Spleen (tissue), 11 donors: ENCODE measurements around the gene PALLD. TPM values are rescaled to one million over a fixed set of nuclear protein-coding genes. Genes with fewer than 3 reads are reported as not detected.

Source experiments
- DNase-seq: peaks from one replicate; pipeline ENCODE4 v3.0.0-alpha.2; 2020
- H3K27ac ChIP-seq, 8 donors: fragments of 200-600 bp; sonication (generic) in 7 of 8; 1 replicate in 4 of 8; 2 replicates in 4 of 8; pipeline versions ENCODE4 v1.5.0 to v1.8.0; 2016 to 2021; ENCODE audit warnings: inconsistent platforms in 4 of 8, mild to moderate bottlenecking in 4 of 8, moderate library complexity in 1 of 8
- H3K27me3 ChIP-seq, 7 donors: fragments of 200-600 bp; sonication (generic) in 6 of 7; replicated peaks in 1 of 7; 1 replicate in 4 of 7; 2 replicates in 3 of 7; pipeline versions ENCODE4 v1.5.0 to v1.8.0; 2016 to 2021; ENCODE audit warnings: inconsistent platforms in 3 of 7, mild to moderate bottlenecking in 1 of 7
- H3K36me3 ChIP-seq, 6 donors: fragments of 200-600 bp; sonication (generic) in 5 of 6; 1 replicate in 4 of 6; 2 replicates in 2 of 6; pipeline versions ENCODE4 v1.5.0 to v1.8.0; 2016 to 2021; ENCODE audit warnings: inconsistent platforms in 2 of 6
- H3K4me1 ChIP-seq, 6 donors: fragments of 200-600 bp; sonication (generic) in 5 of 6; 1 replicate in 3 of 6; 2 replicates in 3 of 6; pipeline versions ENCODE4 v1.5.0 to v1.8.0; 2016 to 2021; ENCODE audit warnings: inconsistent platforms in 3 of 6
- H3K4me3 ChIP-seq, 8 donors: fragments of 200-600 bp; sonication (generic) in 7 of 8; 1 replicate in 4 of 8; 2 replicates in 4 of 8; pipeline versions ENCODE4 v1.5.0 to v1.8.0; 2016 to 2021; ENCODE audit warnings: inconsistent platforms in 4 of 8, mild to moderate bottlenecking in 4 of 8, moderate library complexity in 2 of 8
- H3K9me3 ChIP-seq, 8 donors: fragments of 200-600 bp; sonication (generic) in 7 of 8; 1 replicate in 4 of 8; 2 replicates in 4 of 8; pipeline versions ENCODE4 v1.5.0 to v1.8.0; 2016 to 2021; ENCODE audit warnings: inconsistent platforms in 4 of 8
- POLR2A ChIP-seq, 3 donors: fragments of 450-650 bp; IDR thresholded peaks; one replicate each; pipeline ENCODE4 v1.5.1; 2017; ENCODE audit warnings: antibody characterized with exemption in 3 of 3, mild to moderate bottlenecking in 1 of 3
- POLR2AphosphoS5 ChIP-seq, 3 donors: sonication (generic); formaldehyde crosslinking; IDR thresholded peaks; one replicate each; pipeline ENCODE4 v1.5.1; 2017; ENCODE audit warnings: antibody characterized with exemption in 3 of 3
- WGBS, 5 donors: extraction: QIAGEN DNeasy Blood & Tissue Kit in 3 of 5; methylation state at CpG; one replicate each; pipeline versions ENCODE4 v1.1.5 to v1.1.7; 2013 to 2018; 5-methylcytosine and 5-hydroxymethylcytosine counted together
- intact Hi-C: fragments of 100-400 bp; cut with DNase I; formaldehyde crosslinking; loops from one replicate; pipeline ENCODE4 v1.15.0; 2023; ENCODE audit warnings: low total_unique reads
- polyA plus RNA-seq, 3 donors: library from polyadenylated mRNA; stranded (reverse); fragments of 200-250 nt; gene quantifications; one replicate each; pipeline ENCODE4 v1.2.1, GENCODE V29; 2013
- total RNA-seq, 7 donors: library from RNA; depleted of rRNA in 3 of 7; stranded (reverse); fragments of >200 nt in 3 of 7; fragmentation: NEBNext Ultra II Directional in 4 of 7; extraction: Animal tissue kit (Norgen Biotek cat#: 25700) in 4 of 7; gene quantifications; one replicate each; pipeline versions ENCODE4 v1.1.0 to v1.2.1, GENCODE V29; 2016 to 2021
- TF ChIP-seq, protein P1 (sequence below), 11 experiments: fragments of 200-600 bp in 7 of 11; fragments of 450-650 bp in 4 of 11; sonication (generic) in 4 of 11; IDR thresholded peaks in 8 of 11; conservative IDR thresholded peaks in 3 of 11; 1 replicate in 7 of 11; 2 replicates in 4 of 11; pipeline versions ENCODE4 v1.4.0 to v1.8.0; 2016 to 2021; ENCODE audit warnings: antibody characterized with exemption in 11 of 11, inconsistent platforms in 4 of 11, mild to moderate bottlenecking in 1 of 11
- donor health status: healthy with polysubstance abuse.
- donor health status: DM: no; HTN: no; CAD: no; lungs with moderate emphysema.
- donor health status: DM: no; HTN: no; CAD: no.
- donor health status: Bipolar disorder and iron deficiency.
- donor health status: healthy.
- donor health status: DM: no; HTN: no; CAD: no.
- donor health status: DM: yes; HTN: yes; CAD: no.

PALLD gene
- total and polyA plus RNA-seq, 10 donors, result 24.3 to 228 (median 142) TPM

GRCh38 chr4:168719725-168720124, 222.9 kb downstream of the PALLD start:
- Histone ChIP-seq H3K27ac (no peak overlapping the region), H3K36me3 (no peaks in the 10 kb centered on the region), H3K4me1 (peaks cover 4 to 31% (median 14%) of the 10 kb centered on the region in 6 donors), H3K9me3 (no peaks in the 10 kb centered on the region), H3K4me3 (no peak overlapping the region), H3K27me3 (no peaks in the 10 kb centered on the region)
- intact Hi-C loops, result loop anchor here (10.0 kb wide), 1 partner anchor 195 kb away; no protein-coding TSS in a partner anchor
- WGBS, 5 donors, result 94 to 100% (median 94%) methylated on average over 1 of the region's 1 CpG
- TF ChIP-seq, protein P1, sequence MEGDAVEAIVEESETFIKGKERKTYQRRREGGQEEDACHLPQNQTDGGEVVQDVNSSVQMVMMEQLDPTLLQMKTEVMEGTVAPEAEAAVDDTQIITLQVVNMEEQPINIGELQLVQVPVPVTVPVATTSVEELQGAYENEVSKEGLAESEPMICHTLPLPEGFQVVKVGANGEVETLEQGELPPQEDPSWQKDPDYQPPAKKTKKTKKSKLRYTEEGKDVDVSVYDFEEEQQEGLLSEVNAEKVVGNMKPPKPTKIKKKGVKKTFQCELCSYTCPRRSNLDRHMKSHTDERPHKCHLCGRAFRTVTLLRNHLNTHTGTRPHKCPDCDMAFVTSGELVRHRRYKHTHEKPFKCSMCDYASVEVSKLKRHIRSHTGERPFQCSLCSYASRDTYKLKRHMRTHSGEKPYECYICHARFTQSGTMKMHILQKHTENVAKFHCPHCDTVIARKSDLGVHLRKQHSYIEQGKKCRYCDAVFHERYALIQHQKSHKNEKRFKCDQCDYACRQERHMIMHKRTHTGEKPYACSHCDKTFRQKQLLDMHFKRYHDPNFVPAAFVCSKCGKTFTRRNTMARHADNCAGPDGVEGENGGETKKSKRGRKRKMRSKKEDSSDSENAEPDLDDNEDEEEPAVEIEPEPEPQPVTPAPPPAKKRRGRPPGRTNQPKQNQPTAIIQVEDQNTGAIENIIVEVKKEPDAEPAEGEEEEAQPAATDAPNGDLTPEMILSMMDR (IDR thresholded peaks at IDR 0.05 in 8 of 11, conservative IDR thresholded peaks at IDR 0.05 in 3 of 11), result no peak
- TF ChIP-seq POLR2A (IDR thresholded peaks at IDR 0.05) (no peak), POLR2AphosphoS5 (IDR thresholded peaks at IDR 0.05) (no peak)
- DNase-seq, result no peak

GRCh38 chr4:168720396-168720900, 223.6 kb downstream of the PALLD start:
- no peak for TF ChIP-seq POLR2AphosphoS5 (IDR thresholded peaks at IDR 0.05)
- Histone ChIP-seq H3K27me3 (no peaks in the 10 kb centered on the region), H3K9me3 (no peaks in the 10 kb centered on the region), H3K36me3 (no peaks in the 10 kb centered on the region), H3K4me1 (peaks cover 4 to 33% (median 14%) of the 10 kb centered on the region in 6 donors), H3K4me3 (no peak overlapping the region), H3K27ac (no peak overlapping the region)
- no peak for DNase-seq
- 45 to 73% (median 61%) methylated on average over 4 of the region's 4 CpGs for WGBS, 5 donors
- intact Hi-C loops, result no loop called here

DNA sequence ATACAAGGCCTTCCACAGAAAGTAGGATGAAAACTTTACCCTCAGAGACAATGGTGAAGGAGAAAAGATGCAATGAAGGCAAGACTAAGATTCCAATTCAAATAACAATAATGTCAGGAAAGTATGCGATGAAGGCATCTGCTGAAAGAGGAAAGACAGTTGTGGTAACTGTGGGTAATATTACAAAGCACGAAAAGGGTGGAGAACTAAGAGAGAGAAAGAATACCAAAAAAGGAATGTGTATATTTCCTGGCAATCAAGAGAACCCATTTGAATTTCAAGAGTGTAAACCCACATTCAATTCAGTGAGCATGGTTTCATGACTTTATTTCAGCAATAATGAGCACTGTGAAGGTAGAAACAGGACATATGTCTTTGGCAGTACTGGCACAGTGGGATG, 225.5 kb downstream of the PALLD start:
- peak overlapping the region in 7 of 8 donors; percentile 39 to 81 (median 72) for H3K27ac ChIP-seq
- intact Hi-C loops, result no loop called here
- H3K36me3 ChIP-seq, result no peaks in the 10 kb centered on the region
- 4 to 29% (median 18%) methylated on average over 2 of the region's 2 CpGs for WGBS, 5 donors
- peaks cover 0 to 8% (median 6%) of the 10 kb centered on the region in 8 donors for H3K9me3 ChIP-seq
- H3K27me3 ChIP-seq, result no peaks in the 10 kb centered on the region
- no peak overlapping the region for H3K4me3 ChIP-seq
- TF ChIP-seq, protein P1 (IDR thresholded peaks at IDR 0.05 in 8 of 11, conservative IDR thresholded peaks at IDR 0.05 in 3 of 11), result no peak
- no peak for DNase-seq
- peaks cover 4 to 35% (median 14%) of the 10 kb centered on the region in 6 donors for H3K4me1 ChIP-seq

DNA sequence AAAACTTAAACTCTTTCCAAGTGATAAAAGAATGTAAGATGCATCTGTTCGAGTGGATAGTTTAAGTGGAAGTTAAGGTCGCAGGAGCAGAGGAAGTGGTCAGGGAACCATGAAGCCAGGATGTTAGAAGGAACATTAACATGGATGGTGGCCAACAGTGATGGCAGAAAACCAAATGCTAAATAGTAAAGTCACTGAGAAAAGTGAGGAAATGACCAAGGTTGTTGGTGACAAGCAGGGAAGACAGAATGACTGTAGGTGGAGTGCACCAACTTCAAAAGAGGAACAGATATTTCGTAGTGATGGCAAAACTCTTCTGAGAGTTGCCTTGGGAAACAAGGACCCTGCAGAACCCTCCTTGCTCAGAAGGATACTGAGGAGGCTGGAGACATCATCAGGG, 226.2 kb downstream of the PALLD start:
- Histone ChIP-seq H3K4me3 (no peak overlapping the region), H3K9me3 (peaks cover 0 to 14% (median 11%) of the 10 kb centered on the region in 8 donors), H3K36me3 (no peaks in the 10 kb centered on the region), H3K27ac (peak overlapping the region in 7 of 8 donors; percentile 39 to 81 (median 72)), H3K27me3 (no peaks in the 10 kb centered on the region), H3K4me1 (peaks cover 4 to 35% (median 14%) of the 10 kb centered on the region in 6 donors)
- intact Hi-C loops, result no loop called here
- peak in 1 of 3 donors; percentile 73 for TF ChIP-seq POLR2AphosphoS5 (IDR thresholded peaks at IDR 0.05)
- TF ChIP-seq, protein P1 (IDR thresholded peaks at IDR 0.05 in 8 of 11, conservative IDR thresholded peaks at IDR 0.05 in 3 of 11), result no peak
- no peak for TF ChIP-seq POLR2A (IDR thresholded peaks at IDR 0.05)
- no peak for DNase-seq
- WGBS, 5 donors, result 1 to 15% (median 6%) methylated on average over 3 of the region's 3 CpGs
